A549 (cell line): ENCODE measurements around the gene ACSL3.

Source experiments
- CEBPB ChIP-seq, 2 experiments: fragments of >200 bp in 1 of 2; sonication (Bioruptor Twin) in 1 of 2; formaldehyde crosslinking in 1 of 2; IDR thresholded peaks; 2 replicates each; pipeline ENCODE4 v1.6.1; 2012 to 2016
- CTCF ChIP-seq: fragments of >200 bp; sonication (Bioruptor Twin); formaldehyde crosslinking; IDR thresholded peaks from 3 replicates; pipeline ENCODE4 v1.5.1; 2016
- EP300 ChIP-seq, 2 experiments: fragments of >200 bp; sonication (Bioruptor Twin); formaldehyde crosslinking; IDR thresholded peaks; 2 replicates in 1 of 2; 3 replicates in 1 of 2; pipeline ENCODE4 v1.6.1; 2016 to 2017
- GATA3 ChIP-seq: IDR thresholded peaks from 2 replicates; pipeline ENCODE4 v1.6.1; 2012; ENCODE audit warnings: borderline replicate concordance
- NR3C1 ChIP-seq: fragments of >200 bp; sonication (Bioruptor Twin); formaldehyde crosslinking; IDR thresholded peaks from 3 replicates; pipeline ENCODE4 v1.6.1; 2017
- POLR2A ChIP-seq: IDR thresholded peaks from 2 replicates; pipeline ENCODE4 v1.6.1; 2012; ENCODE audit warnings: mild to moderate bottlenecking, low read length
- REST ChIP-seq: fragments of 200-600 bp; sonication (generic); IDR thresholded peaks from 2 replicates; pipeline ENCODE4 v1.6.1; 2016; ENCODE audit warnings: antibody characterized with exemption, mild to moderate bottlenecking, moderate library complexity

GRCh38 chr2:222920657-222921186 is 59.9 kb downstream of the ACSL3 start:
- no peak for TF ChIP-seq CEBPB (IDR thresholded peaks at IDR 0.05)
- no peak for TF ChIP-seq REST
- TF ChIP-seq CTCF: no peak
- TF ChIP-seq NR3C1: no peak
- TF ChIP-seq EP300 (IDR thresholded peaks at IDR 0.05): no peak
- no peak for TF ChIP-seq GATA3
- TF ChIP-seq POLR2A: no peak
